ENCODE measurements around the gene E2F2.

Gene E2F2

GRCh38 chr1:23484253-23485001, 46.6 kb downstream of the E2F2 start:
- DNase-seq (ENCODE audit: low spot score): peak; percentile 72

GRCh38 chr1:23483321-23484252, 47.4 kb downstream of the E2F2 start, which contains the start of gene ASAP3:
ASAP3 (minus strand) TSS chr1:23484179; CDS start chr1:23484133, 46 bp downstream.
- DNase-seq (ENCODE audit: low spot score): no peak

GRCh38 chr1:23481904-23482303, 49.1 kb downstream of the E2F2 start:
- no peak for DNase-seq (ENCODE audit: low spot score)

GRCh38 chr1:23481026-23481597, 49.9 kb downstream of the E2F2 start:
- no peak for DNase-seq (ENCODE audit: low spot score)

GRCh38 chr1:23480187-23481025, 50.6 kb downstream of the E2F2 start:
- no peak for DNase-seq (ENCODE audit: low spot score)

GRCh38 chr1:23479666-23479941, 51.4 kb downstream of the E2F2 start:
- no peak for DNase-seq (ENCODE audit: low spot score)

GRCh38 chr1:23478896-23479665, 52.0 kb downstream of the E2F2 start:
- no peak for DNase-seq (ENCODE audit: low spot score)

- DNase-seq (ENCODE audit: low spot score): no peak
Observed at GRCh38 chr1:23477359-23478144, 53.5 kb downstream of the E2F2 start.

GRCh38 chr1:23475641-23476040, 55.4 kb downstream of the E2F2 start:
- no peak for DNase-seq (ENCODE audit: low spot score)

- no peak for DNase-seq (ENCODE audit: low spot score)
Observed at GRCh38 chr1:23475134-23475628, 55.9 kb downstream of the E2F2 start.

GRCh38 chr1:23473037-23473800, 57.8 kb downstream of the E2F2 start:
- no peak for DNase-seq (ENCODE audit: low spot score)

- DNase-seq (ENCODE audit: low spot score): no peak
Observed at GRCh38 chr1:23472351-23473036, 58.5 kb downstream of the E2F2 start.

- DNase-seq (ENCODE audit: low spot score): no peak
Observed at GRCh38 chr1:23471473-23472075, 59.5 kb downstream of the E2F2 start.

- DNase-seq (ENCODE audit: low spot score): no peak
Observed at GRCh38 chr1:23470282-23471070, 60.6 kb downstream of the E2F2 start.

- no peak for DNase-seq (ENCODE audit: low spot score)
Observed at GRCh38 chr1:23469372-23469982, 61.6 kb downstream of the E2F2 start.

GRCh38 chr1:23466423-23466989, 64.5 kb downstream of the E2F2 start:
- no peak for DNase-seq (ENCODE audit: low spot score)

- no peak for DNase-seq (ENCODE audit: low spot score)
Observed at GRCh38 chr1:23463286-23463685, 67.7 kb downstream of the E2F2 start.
